A673 (cell line): ENCODE results near the gene KRT33B.

Experiments
- CTCF ChIP-seq: fragments of 300-800, 200-600 bp; sonication (generic); conservative IDR thresholded peaks from 2 replicates; pipeline ENCODE4 v1.5.1; 2017; ENCODE audit warnings: low read depth, mild to moderate bottlenecking, antibody characterized with exemption, low read length, moderate library complexity, mixed read lengths
- EZH2 ChIP-seq: fragments of 200-600 bp; sonication (generic); IDR thresholded peaks from 2 replicates; pipeline ENCODE4 v1.6.1; 2017; ENCODE audit warnings: borderline replicate concordance, low read depth, mild to moderate bottlenecking, mixed read lengths, antibody characterized with exemption, low read length; ENCODE audit not compliant: poor library complexity, severe bottlenecking

GRCh38 chr17:41386227-41386626 is 16.6 kb upstream of the KRT33B start:
- TF ChIP-seq CTCF (no peak), EZH2 (no peak)
